SHP77 (cell line): ENCODE results near the gene GPD1.
"Not testable (repeated sequence)": the region's sequence is repeated elsewhere in the genome, so short reads cannot be mapped to it uniquely, and the experiment has no call there.

Experiments used
- DNase-seq, 2 experiments: peaks; one replicate each; lab custom pipeline; 2025; lab: John Stamatoyannopoulos, UW

GPD1 gene

GRCh38 chr12:50073712-50074111 lies 30.1 kb upstream of the GPD1 start:
- no peak for DNase-seq

GRCh38 chr12:50074936-50075807 lies 28.6 kb upstream of the GPD1 start:
- peak; percentile 71 to 78 for DNase-seq

- DNase-seq = no peak
These were observed 28.0 kb upstream of the GPD1 start for GRCh38 chr12:50075808-50076170.

GRCh38 chr12:50077099-50077498 lies 26.7 kb upstream of the GPD1 start:
- no peak for DNase-seq

GRCh38 chr12:50078281-50078680 lies 25.5 kb upstream of the GPD1 start:
- no peak for DNase-seq

GRCh38 chr12:50079771-50080170 lies 24.0 kb upstream of the GPD1 start:
- DNase-seq = no peak

- DNase-seq = no peak
These were observed 22.6 kb upstream of the GPD1 start for GRCh38 chr12:50081096-50081808.

- no peak for DNase-seq
These were observed 21.2 kb upstream of the GPD1 start for GRCh38 chr12:50082644-50083043.

GRCh38 chr12:50083301-50083700 lies 20.5 kb upstream of the GPD1 start:
- no peak for DNase-seq

GRCh38 chr12:50084409-50084774 lies 19.4 kb upstream of the GPD1 start:
- not testable (repeated sequence) for DNase-seq

GRCh38 chr12:50084775-50085614 lies 18.8 kb upstream of the GPD1 start, which contains the start of gene SMARCD1:
SMARCD1 (plus strand) TSS chr12:50085342; CDS start chr12:50085370, 28 bp downstream.
- DNase-seq = peak; percentile 94 to 95

GRCh38 chr12:50085615-50086072 lies 18.2 kb upstream of the GPD1 start:
- DNase-seq = no peak

- DNase-seq = no peak
These were observed 17.7 kb upstream of the GPD1 start for GRCh38 chr12:50086148-50086547.

- no peak for DNase-seq
These were observed 16.7 kb upstream of the GPD1 start for GRCh38 chr12:50087151-50087550.

GRCh38 chr12:50087995-50088394 lies 15.8 kb upstream of the GPD1 start:
- no peak for DNase-seq

- DNase-seq = peak; percentile 49 to 51
These were observed 15.1 kb upstream of the GPD1 start for GRCh38 chr12:50088577-50089335.

- DNase-seq = no peak
These were observed 14.1 kb upstream of the GPD1 start for GRCh38 chr12:50089730-50090129.

GRCh38 chr12:50090391-50090790 lies 13.4 kb upstream of the GPD1 start:
- no peak for DNase-seq

- no peak for DNase-seq
These were observed 5.9 kb upstream of the GPD1 start for GRCh38 chr12:50097952-50098351.

GRCh38 chr12:50099302-50100008 lies 4.4 kb upstream of the GPD1 start:
- no peak for DNase-seq

GRCh38 chr12:50100561-50100960 lies 3.2 kb upstream of the GPD1 start:
- no peak for DNase-seq
